Spleen (tissue), 11 donors: Measurements from ENCODE around the gene APOBEC4. TPM values are rescaled to one million over a fixed set of nuclear protein-coding genes. Genes with fewer than 3 reads are reported as not detected.

Experiments used
- DNase-seq: peaks from one replicate; pipeline ENCODE4 v3.0.0-alpha.2; 2020
- H3K27ac ChIP-seq, 8 donors: fragments of 200-600 bp; sonication (generic) in 7 of 8; 1 replicate in 4 of 8; 2 replicates in 4 of 8; pipeline versions ENCODE4 v1.5.0 to v1.8.0; 2016 to 2021; ENCODE audit warnings: inconsistent platforms in 4 of 8, mild to moderate bottlenecking in 4 of 8, moderate library complexity in 1 of 8
- H3K27me3 ChIP-seq, 7 donors: fragments of 200-600 bp; sonication (generic) in 6 of 7; replicated peaks in 1 of 7; 1 replicate in 4 of 7; 2 replicates in 3 of 7; pipeline versions ENCODE4 v1.5.0 to v1.8.0; 2016 to 2021; ENCODE audit warnings: inconsistent platforms in 3 of 7, mild to moderate bottlenecking in 1 of 7
- H3K36me3 ChIP-seq, 6 donors: fragments of 200-600 bp; sonication (generic) in 5 of 6; 1 replicate in 4 of 6; 2 replicates in 2 of 6; pipeline versions ENCODE4 v1.5.0 to v1.8.0; 2016 to 2021; ENCODE audit warnings: inconsistent platforms in 2 of 6
- H3K4me1 ChIP-seq, 6 donors: fragments of 200-600 bp; sonication (generic) in 5 of 6; 1 replicate in 3 of 6; 2 replicates in 3 of 6; pipeline versions ENCODE4 v1.5.0 to v1.8.0; 2016 to 2021; ENCODE audit warnings: inconsistent platforms in 3 of 6
- H3K4me3 ChIP-seq, 8 donors: fragments of 200-600 bp; sonication (generic) in 7 of 8; 1 replicate in 4 of 8; 2 replicates in 4 of 8; pipeline versions ENCODE4 v1.5.0 to v1.8.0; 2016 to 2021; ENCODE audit warnings: inconsistent platforms in 4 of 8, mild to moderate bottlenecking in 4 of 8, moderate library complexity in 2 of 8
- H3K9me3 ChIP-seq, 8 donors: fragments of 200-600 bp; sonication (generic) in 7 of 8; 1 replicate in 4 of 8; 2 replicates in 4 of 8; pipeline versions ENCODE4 v1.5.0 to v1.8.0; 2016 to 2021; ENCODE audit warnings: inconsistent platforms in 4 of 8
- CTCF ChIP-seq, 11 experiments: fragments of 200-600 bp in 7 of 11; fragments of 450-650 bp in 4 of 11; sonication (generic) in 4 of 11; IDR thresholded peaks in 8 of 11; conservative IDR thresholded peaks in 3 of 11; 1 replicate in 7 of 11; 2 replicates in 4 of 11; pipeline versions ENCODE4 v1.4.0 to v1.8.0; 2016 to 2021; ENCODE audit warnings: antibody characterized with exemption in 11 of 11, inconsistent platforms in 4 of 11, mild to moderate bottlenecking in 1 of 11
- POLR2A ChIP-seq, 3 donors: fragments of 450-650 bp; IDR thresholded peaks; one replicate each; pipeline ENCODE4 v1.5.1; 2017; ENCODE audit warnings: antibody characterized with exemption in 3 of 3, mild to moderate bottlenecking in 1 of 3
- POLR2AphosphoS5 ChIP-seq, 3 donors: sonication (generic); formaldehyde crosslinking; IDR thresholded peaks; one replicate each; pipeline ENCODE4 v1.5.1; 2017; ENCODE audit warnings: antibody characterized with exemption in 3 of 3
- WGBS, 5 donors: extraction: QIAGEN DNeasy Blood & Tissue Kit in 3 of 5; methylation state at CpG; one replicate each; pipeline versions ENCODE4 v1.1.5 to v1.1.7; 2013 to 2018; 5-methylcytosine and 5-hydroxymethylcytosine counted together
- intact Hi-C: fragments of 100-400 bp; cut with DNase I; formaldehyde crosslinking; loops from one replicate; pipeline ENCODE4 v1.15.0; 2023; ENCODE audit warnings: low total_unique reads
- polyA plus RNA-seq, 3 donors: library from polyadenylated mRNA; stranded (reverse); fragments of 200-250 nt; gene quantifications; one replicate each; pipeline ENCODE4 v1.2.1, GENCODE V29; 2013
- total RNA-seq, 7 donors: library from RNA; depleted of rRNA in 3 of 7; stranded (reverse); fragments of >200 nt in 3 of 7; fragmentation: NEBNext Ultra II Directional in 4 of 7; extraction: Animal tissue kit (Norgen Biotek cat#: 25700) in 4 of 7; gene quantifications; one replicate each; pipeline versions ENCODE4 v1.1.0 to v1.2.1, GENCODE V29; 2016 to 2021
- donor health status: healthy with polysubstance abuse.
- donor health status: DM: no; HTN: no; CAD: no; lungs with moderate emphysema.
- donor health status: DM: no; HTN: no; CAD: no.
- donor health status: Bipolar disorder and iron deficiency.
- donor health status: healthy.
- donor health status: DM: no; HTN: no; CAD: no.
- donor health status: DM: yes; HTN: yes; CAD: no.

Gene APOBEC4
- total and polyA plus RNA-seq, 10 donors, result not detected

DNA sequence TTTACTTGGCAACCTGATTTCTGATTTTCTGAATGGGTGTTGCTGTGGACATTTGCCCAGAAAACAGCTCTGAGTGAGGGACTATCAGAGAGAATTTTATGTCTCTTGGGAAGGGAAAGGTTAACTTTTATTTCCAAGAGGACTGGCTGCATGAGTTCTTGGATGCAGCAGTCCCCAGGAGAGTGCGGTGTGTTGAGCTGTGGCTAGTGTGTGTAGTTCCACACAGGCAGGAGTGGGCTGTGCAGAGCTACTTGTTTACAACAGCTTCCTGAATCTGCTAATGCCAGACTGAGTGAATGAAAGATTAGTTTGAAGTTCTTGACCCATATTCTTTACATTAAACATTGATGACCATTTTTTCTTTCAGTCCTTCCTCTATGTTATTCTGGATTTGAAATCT, 41.0 kb upstream of the APOBEC4 start:
- Histone ChIP-seq H3K4me1 (peaks cover 0 to 7% (median 4%) of the 10 kb centered on the region in 6 donors), H3K4me3 (no peak overlapping the region), H3K27me3 (no peaks in the 10 kb centered on the region), H3K36me3 (no peaks in the 10 kb centered on the region), H3K9me3 (no peaks in the 10 kb centered on the region), H3K27ac (no peak overlapping the region)
- TF ChIP-seq POLR2AphosphoS5 (IDR thresholded peaks at IDR 0.05) (no peak), CTCF (IDR thresholded peaks at IDR 0.05 in 8 of 11, conservative IDR thresholded peaks at IDR 0.05 in 3 of 11) (no peak), POLR2A (IDR thresholded peaks at IDR 0.05) (no peak)
- intact Hi-C loops, result no loop called here
- no peak for DNase-seq
- 67 to 85% (median 81%) methylated on average over 1 of the region's 1 CpG for WGBS, 5 donors

- H3K36me3 ChIP-seq, result no peaks in the 10 kb centered on the region
- H3K27ac ChIP-seq, result no peak overlapping the region
- no peak overlapping the region for H3K4me3 ChIP-seq
- no peak for DNase-seq
- peaks cover 0 to 7% (median 4%) of the 10 kb centered on the region in 6 donors for H3K4me1 ChIP-seq
- no peaks in the 10 kb centered on the region for H3K27me3 ChIP-seq
- H3K9me3 ChIP-seq, result no peaks in the 10 kb centered on the region
- intact Hi-C loops, result no loop called here
- no peak for TF ChIP-seq POLR2AphosphoS5 (IDR thresholded peaks at IDR 0.05)
- no peak for TF ChIP-seq CTCF (IDR thresholded peaks at IDR 0.05 in 8 of 11, conservative IDR thresholded peaks at IDR 0.05 in 3 of 11)
- no peak for TF ChIP-seq POLR2A (IDR thresholded peaks at IDR 0.05)
These were observed 40.4 kb upstream of the APOBEC4 start for GRCh38 chr1:183693521-183693920.

DNA sequence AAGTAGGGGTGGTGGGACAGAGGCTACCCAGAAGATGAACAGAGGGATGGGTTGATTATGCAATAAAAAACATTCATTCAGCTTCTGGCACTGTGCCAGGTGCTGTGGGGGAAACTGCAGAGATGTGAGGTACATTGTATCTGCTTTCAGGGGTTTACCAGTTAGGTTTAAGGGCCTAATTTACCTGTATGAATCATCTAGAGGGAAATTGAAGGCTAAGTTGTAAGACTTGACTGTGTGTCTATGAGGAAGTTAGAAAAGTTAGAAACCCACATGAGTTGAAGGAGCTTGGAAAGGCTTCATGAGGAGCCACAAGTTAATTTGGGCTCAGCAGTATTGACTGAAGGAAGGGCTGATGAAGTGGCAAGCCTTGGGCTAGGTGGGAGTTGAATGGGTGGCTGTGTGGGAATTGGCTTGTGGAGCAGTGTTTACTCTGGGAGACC, 36.7 kb upstream of the APOBEC4 start:
- Histone ChIP-seq H3K27me3 (peaks cover 0 to under 1% (median 0%) of the 10 kb centered on the region in 7 donors), H3K27ac (no peak overlapping the region), H3K4me3 (no peak overlapping the region), H3K36me3 (no peaks in the 10 kb centered on the region), H3K9me3 (no peaks in the 10 kb centered on the region), H3K4me1 (peaks cover 0 to 6% (median 4%) of the 10 kb centered on the region in 6 donors)
- no peak for DNase-seq
- TF ChIP-seq POLR2A (IDR thresholded peaks at IDR 0.05), result no peak
- TF ChIP-seq CTCF (IDR thresholded peaks at IDR 0.05 in 8 of 11, conservative IDR thresholded peaks at IDR 0.05 in 3 of 11), result no peak
- TF ChIP-seq POLR2AphosphoS5 (IDR thresholded peaks at IDR 0.05), result no peak
- intact Hi-C loops, result no loop called here

DNA sequence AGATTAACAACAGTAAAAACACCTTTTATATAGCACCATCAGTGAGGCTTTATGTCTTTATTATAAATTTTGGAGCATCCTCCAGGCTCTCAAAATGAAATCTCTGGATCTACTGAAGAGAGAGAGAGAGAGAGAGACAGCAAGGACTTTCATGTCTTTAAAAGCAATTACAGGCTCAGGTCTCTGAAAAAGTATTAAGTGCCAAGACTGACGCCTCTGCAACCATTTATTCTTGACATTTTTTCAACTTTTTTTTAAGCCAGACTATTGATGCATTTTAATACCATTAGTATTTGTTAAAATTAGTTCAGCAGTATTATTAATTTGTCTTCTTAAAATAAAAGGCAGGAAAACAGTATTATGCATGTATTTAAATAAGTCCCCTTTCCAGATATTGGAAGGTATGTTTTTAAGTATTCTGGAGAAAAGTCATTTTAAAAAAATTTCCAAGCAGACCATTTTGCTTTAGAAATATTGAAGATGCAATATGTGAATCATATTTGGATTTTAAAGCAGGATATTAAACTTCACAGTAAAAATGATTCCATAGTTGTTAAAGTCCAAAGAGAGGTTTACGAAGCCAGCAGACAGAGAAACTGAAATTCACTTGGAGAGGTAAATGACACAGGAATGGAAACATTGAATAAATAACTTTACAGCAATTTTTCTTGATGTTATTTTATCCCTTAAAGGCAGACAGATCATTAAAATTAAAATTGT, 35.4 kb upstream of the APOBEC4 start:
- no peaks in the 10 kb centered on the region for H3K9me3 ChIP-seq
- no peak for DNase-seq
- H3K27ac ChIP-seq, result no peak overlapping the region
- peaks cover 0 to 5% (median 0%) of the 10 kb centered on the region in 7 donors for H3K27me3 ChIP-seq
- TF ChIP-seq CTCF (IDR thresholded peaks at IDR 0.05 in 8 of 11, conservative IDR thresholded peaks at IDR 0.05 in 3 of 11) (no peak), POLR2AphosphoS5 (IDR thresholded peaks at IDR 0.05) (no peak), POLR2A (IDR thresholded peaks at IDR 0.05) (no peak)
- H3K4me3 ChIP-seq, result no peak overlapping the region
- intact Hi-C loops, result no loop called here
- WGBS, 5 donors, result 86 to 97% (median 92%) methylated on average over 2 of the region's 2 CpGs
- H3K36me3 ChIP-seq, result no peaks in the 10 kb centered on the region
- peaks cover 0 to 8% (median 5%) of the 10 kb centered on the region in 6 donors for H3K4me1 ChIP-seq
